ENCODE results near the gene NPR1. TPM values are rescaled to one million over a fixed set of nuclear protein-coding genes. Genes with fewer than 3 reads are reported as not detected.
A peak's percentile ranks its signal among the peaks of the same experiment; 100 is the strongest.

NPR1 gene
- total RNA-seq, 1 donor from 2014 or later, result not detected

DNA sequence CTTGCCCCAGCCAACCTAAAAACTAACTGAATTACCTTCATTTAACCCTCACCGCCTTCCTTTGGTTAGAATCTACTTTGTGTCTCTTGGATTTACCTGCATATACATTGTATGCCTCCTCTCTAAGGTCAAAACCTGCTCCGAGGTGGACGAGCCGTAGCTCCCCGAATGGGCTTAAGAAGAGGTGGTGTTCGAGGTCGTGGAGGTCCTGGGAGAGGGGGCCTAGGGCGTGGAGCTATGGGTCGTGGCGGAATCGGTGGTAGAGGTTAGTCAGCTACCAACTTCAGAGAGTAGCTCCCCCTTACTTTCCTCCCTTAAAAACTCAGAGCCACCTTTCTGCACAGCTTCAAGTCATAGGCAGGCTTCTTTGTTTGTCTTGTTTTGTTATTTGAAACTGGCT, 35.4 kb upstream of the NPR1 start:
- Mint-ChIP-seq H3K4me1 (ENCODE audit: low read depth, unreplicated experiment) (peaks cover 2% of the 10 kb centered on the region), H3K9me3 (ENCODE audit: unreplicated experiment) (peaks cover 10% of the 10 kb centered on the region), H3K36me3 (ENCODE audit: unreplicated experiment) (peaks cover 4% of the 10 kb centered on the region), H3K27me3 (ENCODE audit: unreplicated experiment) (peaks cover 4% of the 10 kb centered on the region), H3K27ac (ENCODE audit: unreplicated experiment) (peak overlapping the region; percentile 21), H3K4me3 (ENCODE audit: unreplicated experiment) (no peak overlapping the region)
- DNase-seq, result no peak
- TF ChIP-seq, protein P1, sequence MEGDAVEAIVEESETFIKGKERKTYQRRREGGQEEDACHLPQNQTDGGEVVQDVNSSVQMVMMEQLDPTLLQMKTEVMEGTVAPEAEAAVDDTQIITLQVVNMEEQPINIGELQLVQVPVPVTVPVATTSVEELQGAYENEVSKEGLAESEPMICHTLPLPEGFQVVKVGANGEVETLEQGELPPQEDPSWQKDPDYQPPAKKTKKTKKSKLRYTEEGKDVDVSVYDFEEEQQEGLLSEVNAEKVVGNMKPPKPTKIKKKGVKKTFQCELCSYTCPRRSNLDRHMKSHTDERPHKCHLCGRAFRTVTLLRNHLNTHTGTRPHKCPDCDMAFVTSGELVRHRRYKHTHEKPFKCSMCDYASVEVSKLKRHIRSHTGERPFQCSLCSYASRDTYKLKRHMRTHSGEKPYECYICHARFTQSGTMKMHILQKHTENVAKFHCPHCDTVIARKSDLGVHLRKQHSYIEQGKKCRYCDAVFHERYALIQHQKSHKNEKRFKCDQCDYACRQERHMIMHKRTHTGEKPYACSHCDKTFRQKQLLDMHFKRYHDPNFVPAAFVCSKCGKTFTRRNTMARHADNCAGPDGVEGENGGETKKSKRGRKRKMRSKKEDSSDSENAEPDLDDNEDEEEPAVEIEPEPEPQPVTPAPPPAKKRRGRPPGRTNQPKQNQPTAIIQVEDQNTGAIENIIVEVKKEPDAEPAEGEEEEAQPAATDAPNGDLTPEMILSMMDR (IDR thresholded peaks at IDR 0.05; ENCODE audit: partially characterized antibody, unreplicated experiment), result no peak

- Mint-ChIP-seq H3K27ac (ENCODE audit: unreplicated experiment) (no peak overlapping the region), H3K4me3 (ENCODE audit: unreplicated experiment) (no peak overlapping the region), H3K9me3 (ENCODE audit: unreplicated experiment) (peaks cover 11% of the 10 kb centered on the region), H3K4me1 (ENCODE audit: low read depth, unreplicated experiment) (peaks cover 2% of the 10 kb centered on the region), H3K36me3 (ENCODE audit: unreplicated experiment) (peaks cover 4% of the 10 kb centered on the region), H3K27me3 (ENCODE audit: unreplicated experiment) (peaks cover 4% of the 10 kb centered on the region)
- DNase-seq, result no peak
- TF ChIP-seq, protein P1 (IDR thresholded peaks at IDR 0.05; ENCODE audit: partially characterized antibody, unreplicated experiment), result no peak
These were observed 34.7 kb upstream of the NPR1 start for GRCh38 chr1:153643816-153644215.

DNA sequence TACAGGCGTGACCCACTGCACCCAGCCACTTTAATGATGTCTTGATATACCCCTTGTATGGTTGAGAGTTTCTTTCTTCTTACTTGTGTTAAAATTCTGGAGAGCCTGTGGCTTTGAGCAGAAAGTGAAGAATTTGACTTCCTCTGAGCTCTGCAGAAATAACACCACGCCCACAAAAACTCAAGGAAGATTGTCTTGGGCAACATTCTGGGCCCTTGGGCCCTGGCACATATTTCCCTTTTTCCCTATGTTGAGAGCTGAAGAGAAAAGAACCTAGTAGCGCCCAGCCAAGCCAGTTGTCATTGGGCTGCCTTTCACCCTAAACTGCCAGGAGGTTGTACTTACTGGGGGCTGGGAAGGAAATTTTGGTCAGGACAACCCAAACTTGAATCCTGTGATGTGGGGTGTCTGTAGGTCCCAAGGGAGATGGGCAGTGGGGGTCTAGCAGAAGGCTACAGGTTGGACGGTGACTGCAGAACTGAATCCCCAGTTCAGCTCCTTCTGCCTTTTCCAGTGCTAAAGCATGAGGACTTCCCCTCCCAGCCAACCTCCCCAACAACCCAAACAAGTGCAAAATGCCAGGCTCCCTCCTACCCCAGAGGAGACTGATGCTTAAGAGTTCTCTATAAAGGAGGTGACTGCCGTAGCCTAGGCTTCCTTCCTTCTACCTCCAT, 31.7 kb upstream of the NPR1 start:
- no peak overlapping the region for H3K4me3 Mint-ChIP-seq (ENCODE audit: unreplicated experiment)
- peaks cover 11% of the 10 kb centered on the region for H3K9me3 Mint-ChIP-seq (ENCODE audit: unreplicated experiment)
- TF ChIP-seq, protein P1 (IDR thresholded peaks at IDR 0.05; ENCODE audit: partially characterized antibody, unreplicated experiment), result no peak
- H3K4me1 Mint-ChIP-seq (ENCODE audit: low read depth, unreplicated experiment), result peaks cover 2% of the 10 kb centered on the region
- H3K36me3 Mint-ChIP-seq (ENCODE audit: unreplicated experiment), result peaks cover 4% of the 10 kb centered on the region
- no peak for DNase-seq
- peaks cover 9% of the 10 kb centered on the region for H3K27me3 Mint-ChIP-seq (ENCODE audit: unreplicated experiment)
- H3K27ac Mint-ChIP-seq (ENCODE audit: unreplicated experiment), result peak overlapping the region; percentile 52

GRCh38 chr1:153647346-153647714, 31.2 kb upstream of the NPR1 start:
- Mint-ChIP-seq H3K4me3 (ENCODE audit: unreplicated experiment) (peak overlapping the region; percentile 42), H3K9me3 (ENCODE audit: unreplicated experiment) (peaks cover 11% of the 10 kb centered on the region), H3K27me3 (ENCODE audit: unreplicated experiment) (peaks cover 9% of the 10 kb centered on the region), H3K4me1 (ENCODE audit: low read depth, unreplicated experiment) (peaks cover 2% of the 10 kb centered on the region), H3K36me3 (ENCODE audit: unreplicated experiment) (peaks cover 4% of the 10 kb centered on the region), H3K27ac (ENCODE audit: unreplicated experiment) (peak overlapping the region; percentile 72)
- TF ChIP-seq, protein P1 (IDR thresholded peaks at IDR 0.05; ENCODE audit: partially characterized antibody, unreplicated experiment), result no peak
- no peak for DNase-seq

- no peak for DNase-seq
- TF ChIP-seq, protein P1 (IDR thresholded peaks at IDR 0.05; ENCODE audit: partially characterized antibody, unreplicated experiment), result no peak
- Mint-ChIP-seq H3K27me3 (ENCODE audit: unreplicated experiment) (peaks cover 9% of the 10 kb centered on the region), H3K9me3 (ENCODE audit: unreplicated experiment) (peaks cover 11% of the 10 kb centered on the region), H3K4me3 (ENCODE audit: unreplicated experiment) (no peak overlapping the region), H3K36me3 (ENCODE audit: unreplicated experiment) (peaks cover 4% of the 10 kb centered on the region), H3K27ac (ENCODE audit: unreplicated experiment) (no peak overlapping the region), H3K4me1 (ENCODE audit: low read depth, unreplicated experiment) (no peaks in the 10 kb centered on the region)
These were observed 30.4 kb upstream of the NPR1 start for GRCh38 chr1:153648000-153648643.
